Cardiac fibroblast (primary cell): ENCODE data around the gene CCT7.

Source experiments
- DNase-seq, 2 donors: peaks; one replicate each; pipeline versions ENCODE4 v3.0.0 to v3.0.0-alpha.2; 2010; ENCODE audit warnings: low read depth in 2 of 2
- H3K4me3 ChIP-seq, 2 donors: replicated peaks in 1 of 2; 1 replicate in 1 of 2; 2 replicates in 1 of 2; pipeline ENCODE4 v1.5.1; 2011; ENCODE audit warnings: low read depth in 2 of 2, low read length in 2 of 2, mild to moderate bottlenecking in 2 of 2, moderate library complexity in 1 of 2
- CTCF ChIP-seq: IDR thresholded peaks from one replicate; pipeline ENCODE4 v1.5.1; 2011; ENCODE audit warnings: low read depth, mild to moderate bottlenecking, low read length, inconsistent platforms

The CCT7 gene

GRCh38 chr2:73279852-73280251, 45.7 kb downstream of the CCT7 start:
- no peak for DNase-seq
- TF ChIP-seq CTCF, result no peak
- no peak overlapping the region for H3K4me3 ChIP-seq

GRCh38 chr2:73281244-73281643, 47.1 kb downstream of the CCT7 start:
- no peak for TF ChIP-seq CTCF
- no peak overlapping the region for H3K4me3 ChIP-seq
- peak in 1 of 2 donors; percentile 10 for DNase-seq

GRCh38 chr2:73282924-73283544, 48.9 kb downstream of the CCT7 start:
- no peak for TF ChIP-seq CTCF
- DNase-seq, result no peak
- H3K4me3 ChIP-seq, result peak overlapping the region; percentile 62 to 74

GRCh38 chr2:73283545-73284295, 49.6 kb downstream of the CCT7 start:
- H3K4me3 ChIP-seq, result peak overlapping the region; percentile 62 to 74
- DNase-seq, result no peak
- TF ChIP-seq CTCF, result no peak

- TF ChIP-seq CTCF, result no peak
- peak in 1 of 2 donors; percentile 32 for DNase-seq
- peak within 1 kb of the TSS; percentile 62 to 74 for H3K4me3 ChIP-seq
Measured at GRCh38 chr2:73284296-73285158, 50.4 kb downstream of the CCT7 start, which contains the start of gene FBXO41. Gene FBXO41 (minus strand): TSS chr2:73284478. CDS start chr2:73269630, 14,848 bp downstream.

- no peak for TF ChIP-seq CTCF
- no peak for DNase-seq
- H3K4me3 ChIP-seq, result no peak overlapping the region
Measured at GRCh38 chr2:73285159-73285739, 51.1 kb downstream of the CCT7 start.
